CD4-positive, alpha-beta T cell treated with Interleukin-17A for 1 hour (primary cell): ENCODE measurements around the gene NCOR1.
A peak's percentile ranks its signal among the peaks of the same experiment; 100 is the strongest.
"Not testable (repeated sequence)": the region's sequence is repeated elsewhere in the genome, so short reads cannot be mapped to it uniquely, and the experiment has no call there.

ENCODE experiments used
- DNase-seq: peaks from one replicate; pipeline ENCODE4 v3.0.0-alpha.2; 2020

Gene NCOR1

DNA sequence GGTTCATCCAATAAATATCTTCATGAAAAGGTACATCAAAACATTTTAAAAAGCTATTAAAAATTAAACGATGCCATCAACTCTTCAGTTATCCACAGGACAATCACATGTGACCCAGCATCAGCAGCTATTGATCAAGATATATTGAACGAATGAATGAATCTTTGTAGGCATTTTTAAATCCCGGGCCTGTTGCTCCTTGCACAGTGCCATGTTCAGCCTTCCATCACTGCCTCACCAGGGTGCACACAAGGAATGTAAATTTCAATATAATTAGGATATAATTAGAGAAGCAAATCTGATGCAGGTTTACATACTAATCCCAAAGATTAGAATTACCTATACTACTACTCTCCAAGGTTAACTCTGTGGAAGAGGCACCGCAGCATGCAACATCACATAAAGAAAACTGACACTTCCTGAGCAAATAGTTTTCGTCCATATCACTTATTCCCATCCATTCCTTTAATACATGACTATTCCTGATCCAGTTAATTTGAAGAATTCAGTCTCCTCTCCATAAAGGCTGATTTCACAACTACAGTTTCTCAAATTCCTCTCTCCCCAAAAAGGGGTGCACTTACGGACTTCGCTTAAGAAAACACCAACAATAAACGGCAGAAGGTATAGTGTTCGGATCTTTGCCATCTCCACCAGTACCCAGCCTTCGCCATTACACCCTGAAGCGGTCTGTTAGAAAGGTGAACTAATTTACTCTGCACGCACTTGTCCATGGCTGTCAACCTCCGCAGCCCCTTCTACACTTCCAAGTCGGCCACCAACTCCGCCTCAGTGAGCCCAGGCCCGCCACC lies 938 bp downstream of the NCOR1 start:
- no peak for DNase-seq

DNA sequence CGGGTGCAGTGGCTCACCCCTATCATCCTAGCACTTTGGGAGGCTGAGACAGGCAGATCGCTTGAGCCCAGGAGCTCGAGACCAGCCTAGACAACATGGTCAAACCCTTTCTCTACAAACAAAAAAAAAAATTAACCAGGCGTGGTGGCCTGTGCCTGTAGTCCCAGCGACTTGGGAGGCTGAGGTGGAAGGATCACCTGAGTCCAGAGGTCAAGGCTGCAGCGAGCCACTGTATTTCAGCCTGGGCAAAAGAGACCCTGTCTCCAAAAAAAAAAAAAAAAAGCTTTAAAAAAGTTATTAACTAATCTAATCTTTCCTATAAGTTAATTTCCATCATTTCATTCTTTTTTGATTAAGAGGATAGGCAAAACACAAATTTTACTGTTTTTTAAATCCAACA lies 2.5 kb downstream of the NCOR1 start:
- no peak for DNase-seq

DNA sequence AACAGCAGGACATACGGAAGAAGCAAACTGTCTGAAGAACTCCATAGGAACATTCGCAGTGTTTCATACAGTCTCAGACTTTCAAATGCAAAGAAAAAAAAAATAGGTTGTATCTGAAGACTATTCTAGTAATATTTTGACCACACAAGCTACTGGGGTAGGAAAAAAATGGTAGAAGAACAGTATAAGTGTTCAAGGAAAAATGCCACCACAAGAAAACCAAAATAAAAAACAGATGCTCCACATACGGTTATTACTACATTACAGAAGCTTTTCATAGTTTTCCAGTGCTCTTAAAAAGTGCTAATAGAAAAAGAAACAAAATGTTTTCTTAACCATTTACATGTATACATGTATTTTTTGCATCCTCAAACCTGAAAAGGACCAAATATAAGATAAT lies 3.7 kb downstream of the NCOR1 start:
- no peak for DNase-seq

DNA sequence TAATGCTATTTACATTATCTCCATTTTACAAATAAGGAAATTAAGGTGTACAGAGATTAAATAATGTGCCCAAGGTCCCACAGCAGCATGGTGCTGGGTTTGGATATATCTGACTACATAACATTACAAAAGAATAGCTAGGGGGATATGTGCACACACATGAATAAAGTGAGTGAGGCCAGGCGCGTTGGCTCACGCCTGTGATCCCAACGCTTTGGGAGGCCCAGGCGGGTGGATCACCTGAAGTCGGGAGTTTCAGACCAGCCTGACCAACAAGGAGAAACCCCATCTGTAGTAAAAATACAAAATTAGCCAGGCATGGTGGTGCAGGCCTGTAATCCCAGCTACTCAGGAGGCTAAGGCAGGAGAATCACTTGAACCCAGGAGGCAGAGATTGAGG lies 10.6 kb downstream of the NCOR1 start:
- not testable (repeated sequence) for DNase-seq

DNA sequence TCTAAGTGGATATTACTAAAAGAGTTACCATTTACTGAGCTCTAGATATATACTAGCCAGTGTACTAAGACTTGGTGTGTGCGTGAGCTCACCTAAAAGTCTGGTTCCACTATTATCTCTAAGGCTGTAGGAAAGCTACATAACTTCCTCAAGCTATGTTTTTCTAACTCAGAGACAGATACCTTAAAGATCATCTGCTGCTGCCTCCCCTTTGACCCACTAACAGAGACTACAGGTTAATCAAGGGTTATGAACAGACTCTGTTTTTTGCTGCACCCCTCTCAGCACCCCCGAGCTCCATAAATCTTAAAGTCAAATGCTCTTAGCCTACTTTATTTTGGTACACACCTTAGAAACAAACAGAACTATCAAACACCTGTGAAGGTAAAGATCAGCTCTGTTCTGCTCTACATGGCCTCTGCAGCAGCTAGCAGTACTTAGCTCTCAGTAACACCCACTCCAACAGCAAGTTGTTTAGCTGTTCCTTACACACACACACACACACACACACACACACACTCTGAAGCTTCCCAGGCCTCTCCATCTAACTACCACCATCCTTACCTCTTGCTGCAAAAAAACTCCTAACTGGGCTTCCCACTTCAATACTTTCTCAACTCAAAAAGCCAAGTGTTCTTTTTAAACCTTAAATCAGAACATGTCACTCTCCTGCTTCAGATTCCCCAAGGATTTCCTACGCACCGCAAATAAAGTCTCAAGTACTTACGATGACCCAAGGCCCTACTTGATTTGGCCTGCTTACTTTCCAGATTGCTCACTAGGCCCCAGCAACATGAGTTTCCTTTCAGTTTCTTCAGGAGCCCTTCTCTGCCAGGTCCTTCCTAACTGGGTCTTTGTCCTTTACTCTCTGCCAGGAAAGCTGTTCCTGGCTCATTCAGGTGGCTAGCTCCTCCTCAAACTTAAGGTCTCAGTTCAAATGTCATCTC lies 12.5 kb downstream of the NCOR1 start:
- DNase-seq: peak; percentile 11

DNA sequence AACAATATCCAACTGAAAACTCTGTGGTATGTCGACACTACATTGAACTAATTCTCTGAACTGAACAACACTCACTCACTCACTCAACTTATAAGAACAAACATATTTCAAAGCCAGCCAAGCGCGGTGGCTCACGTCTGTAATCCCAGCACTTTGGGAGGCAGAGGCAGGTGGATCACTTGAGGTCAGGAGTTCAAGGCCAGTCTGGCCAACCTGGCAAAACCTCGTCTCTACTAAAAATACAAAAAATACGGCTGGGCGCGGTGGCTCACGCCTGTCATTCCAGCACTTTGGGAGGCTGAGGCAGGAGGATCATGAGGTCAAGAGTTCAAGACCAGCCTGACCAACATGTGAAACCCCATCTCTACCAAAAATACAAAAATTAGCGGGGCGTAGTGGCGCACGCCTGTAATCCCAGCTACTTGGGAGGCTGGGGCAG lies 13.6 kb downstream of the NCOR1 start:
- not testable (repeated sequence) for DNase-seq

DNA sequence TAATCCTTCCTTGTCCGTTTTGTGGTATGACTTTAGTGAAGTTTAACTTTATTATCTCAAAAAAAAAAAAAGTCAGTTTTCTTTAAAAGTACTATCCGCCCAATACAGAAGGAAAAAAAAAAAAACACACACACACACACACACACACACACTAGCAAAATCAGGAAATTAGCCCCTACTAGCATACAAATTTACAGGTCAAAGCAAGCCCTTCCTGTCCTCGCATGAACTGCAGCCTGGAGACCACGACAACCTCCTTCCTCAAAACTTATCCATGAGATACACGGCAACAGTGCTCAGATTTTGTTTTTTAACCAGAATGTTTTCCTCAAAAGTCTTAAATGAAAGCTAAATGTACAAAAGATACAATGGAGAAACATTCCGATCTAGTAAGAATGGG lies 16.2 kb downstream of the NCOR1 start:
- no peak for DNase-seq

DNA sequence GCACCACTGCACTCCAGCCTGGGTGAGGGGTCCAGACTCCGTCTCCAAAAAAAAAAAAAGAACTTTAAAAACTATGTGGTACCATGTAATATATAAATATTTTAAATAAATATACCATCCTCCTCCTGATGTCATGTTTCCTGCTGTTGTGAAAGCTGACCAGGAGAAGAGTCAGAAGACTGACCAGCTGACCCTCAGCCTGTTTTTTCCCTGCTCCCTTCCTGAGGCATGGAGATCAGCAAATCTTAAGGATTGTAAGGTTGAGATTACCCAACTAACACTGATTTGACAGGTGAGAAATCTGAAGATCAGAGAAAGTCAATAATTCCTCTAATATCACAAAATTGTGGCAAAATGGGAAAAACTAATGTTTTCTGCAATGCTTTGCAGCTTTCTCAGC lies 18.1 kb downstream of the NCOR1 start:
- no peak for DNase-seq

DNA sequence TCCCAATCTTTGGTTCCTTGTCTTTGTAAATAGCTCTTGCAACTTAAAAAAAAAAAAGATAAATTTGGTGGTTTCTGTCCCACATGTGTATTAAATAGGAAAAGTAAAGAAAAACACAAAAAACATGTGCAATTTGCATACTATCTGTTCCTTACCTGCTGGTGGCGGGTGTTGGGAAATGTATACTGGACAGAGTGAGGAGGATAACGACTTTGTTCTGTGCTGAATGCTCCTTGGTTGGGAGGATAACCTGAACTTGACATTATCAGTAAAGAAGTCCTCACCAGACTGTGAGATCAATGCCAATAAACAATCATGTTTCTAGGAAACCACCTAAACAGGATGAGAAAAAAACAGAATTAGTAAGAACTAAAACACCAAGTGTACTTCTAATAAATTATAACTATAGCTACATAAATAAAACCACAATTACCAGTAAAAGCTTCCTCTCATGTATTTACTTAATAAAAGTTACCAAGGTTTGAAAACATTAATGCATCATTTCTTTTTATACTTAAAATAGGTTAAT lies 21.0 kb downstream of the NCOR1 start:
- peak; percentile 45 for DNase-seq

DNA sequence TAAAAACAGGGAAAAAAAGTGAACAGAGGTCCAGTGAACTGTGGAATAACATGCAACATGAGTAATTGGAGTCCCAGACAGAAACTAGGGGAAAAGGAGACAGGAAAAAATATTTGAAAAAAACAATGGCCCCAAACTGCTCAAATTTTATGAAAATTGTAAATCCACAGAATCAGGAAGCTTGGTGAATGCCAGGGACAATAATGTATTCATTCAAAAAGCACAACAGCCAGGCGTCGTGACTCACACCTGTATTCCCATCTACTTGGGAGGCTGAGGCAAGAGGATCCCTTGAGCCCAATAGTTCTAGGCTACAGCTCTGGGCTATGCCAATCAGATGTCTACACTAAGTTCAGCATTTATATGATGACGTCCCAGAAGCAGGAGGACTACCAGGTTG lies 23.7 kb downstream of the NCOR1 start:
- no peak for DNase-seq

DNA sequence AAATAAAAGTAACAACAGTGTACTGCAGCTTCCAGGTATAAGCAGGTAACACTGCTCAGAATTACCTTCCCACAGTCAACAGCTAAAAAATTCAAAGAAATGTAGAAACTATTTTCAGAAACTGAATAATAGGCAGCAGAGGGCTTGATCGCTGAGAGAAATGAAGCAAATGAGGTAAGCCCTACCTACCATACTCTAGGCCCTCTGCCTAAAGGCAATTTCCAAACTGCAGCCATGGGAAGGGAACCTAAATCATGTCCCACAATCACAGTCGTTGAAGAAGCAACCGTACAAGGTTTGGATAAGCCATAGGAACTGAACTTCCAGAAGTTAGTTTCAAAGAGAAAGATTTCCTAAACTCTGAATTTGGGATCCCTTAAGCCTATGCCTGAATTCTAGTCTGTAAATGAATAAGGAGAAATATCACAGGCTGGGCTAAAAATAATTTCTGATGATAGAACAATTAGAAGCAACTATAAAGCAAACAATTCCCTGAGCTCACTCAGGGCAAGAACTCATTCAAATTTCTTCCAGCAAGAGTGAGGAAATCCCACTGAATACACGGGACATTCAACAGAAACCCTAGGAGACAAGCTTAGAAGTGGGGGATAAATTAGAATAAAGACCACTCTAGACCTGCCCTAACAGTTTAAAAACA lies 24.5 kb downstream of the NCOR1 start:
- DNase-seq: no peak

DNA sequence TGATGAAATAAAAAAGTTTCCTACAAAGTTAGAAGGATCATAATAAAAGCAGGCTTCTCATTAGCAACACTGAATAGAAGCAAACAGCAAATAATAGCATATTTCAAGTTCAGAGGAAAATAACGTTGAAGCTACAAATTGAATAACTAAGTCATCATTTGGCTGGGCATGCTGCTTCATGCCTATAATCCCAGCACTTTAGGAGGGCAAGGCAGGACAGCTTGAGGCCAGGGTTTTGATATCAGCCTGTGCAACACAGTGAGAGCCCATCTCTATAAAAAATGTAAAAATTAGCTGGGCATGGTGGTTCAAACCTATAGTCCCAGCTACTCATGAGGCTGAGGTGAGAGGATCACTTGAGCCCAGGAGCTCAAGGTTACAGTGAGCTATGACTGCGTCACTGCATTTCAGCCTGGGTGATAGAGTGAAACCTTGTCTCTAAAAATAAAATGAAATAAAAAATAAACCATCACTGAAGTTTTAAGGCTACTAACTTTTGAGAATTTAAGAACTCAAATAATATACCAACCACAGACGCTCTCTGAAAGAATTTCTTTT lies 25.5 kb downstream of the NCOR1 start:
- DNase-seq: no peak

DNA sequence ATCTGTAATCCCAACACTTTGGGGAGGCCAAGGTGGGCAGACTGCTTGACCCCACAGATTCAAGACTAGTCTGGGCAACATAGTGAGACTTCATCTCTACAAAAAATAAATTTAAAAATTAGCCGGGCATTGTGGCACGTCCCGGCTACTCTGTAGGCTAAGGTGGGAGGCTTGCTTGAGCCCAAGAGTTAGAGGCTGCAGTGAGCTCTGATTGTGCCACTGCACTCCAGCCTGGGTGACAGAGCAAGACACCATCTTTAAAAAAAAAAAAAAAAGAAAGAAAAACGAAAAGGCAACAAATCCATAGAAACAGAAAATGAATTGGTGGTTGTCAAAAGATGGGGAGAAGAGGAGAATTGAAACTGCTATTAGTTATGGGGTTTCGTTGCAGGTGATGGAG lies 27.7 kb downstream of the NCOR1 start:
- no peak for DNase-seq

DNA sequence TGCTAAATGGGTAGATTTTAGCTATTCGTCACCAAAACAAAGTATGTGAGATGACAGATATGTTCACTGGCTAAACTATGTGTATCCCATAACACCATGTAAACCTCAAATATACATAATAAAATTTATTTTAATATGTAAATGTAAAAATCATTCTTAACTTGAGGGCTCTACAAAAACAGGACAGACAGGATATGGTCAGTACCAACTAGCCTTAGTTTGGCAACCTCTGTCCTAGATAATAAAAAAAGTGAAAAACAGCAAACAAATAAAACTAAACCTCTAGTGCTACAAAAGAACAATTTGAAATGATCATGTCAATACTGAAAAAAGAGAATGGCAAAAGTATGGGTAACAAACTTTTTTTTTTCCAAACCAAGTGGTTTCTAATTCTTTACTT lies 33.8 kb downstream of the NCOR1 start:
- no peak for DNase-seq

DNA sequence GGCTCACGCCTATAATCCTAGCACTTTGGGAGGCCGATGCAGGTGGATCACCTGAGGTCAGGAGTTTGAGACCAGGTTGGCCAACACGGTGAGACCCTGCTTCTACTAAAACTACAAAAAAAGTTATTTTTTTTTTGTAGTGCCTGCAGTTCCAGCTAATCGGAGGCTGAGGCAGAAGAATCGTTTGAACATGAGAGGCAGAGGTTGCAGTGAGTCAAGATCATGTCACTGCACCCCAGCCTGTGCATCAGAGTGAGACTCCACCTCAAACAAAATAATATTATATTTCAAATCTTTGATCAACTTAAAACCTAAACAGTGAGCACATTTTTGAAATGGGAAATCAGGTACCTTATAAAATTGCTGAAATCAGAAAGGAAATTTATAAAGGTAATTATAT lies 36.5 kb downstream of the NCOR1 start:
- no peak for DNase-seq

DNA sequence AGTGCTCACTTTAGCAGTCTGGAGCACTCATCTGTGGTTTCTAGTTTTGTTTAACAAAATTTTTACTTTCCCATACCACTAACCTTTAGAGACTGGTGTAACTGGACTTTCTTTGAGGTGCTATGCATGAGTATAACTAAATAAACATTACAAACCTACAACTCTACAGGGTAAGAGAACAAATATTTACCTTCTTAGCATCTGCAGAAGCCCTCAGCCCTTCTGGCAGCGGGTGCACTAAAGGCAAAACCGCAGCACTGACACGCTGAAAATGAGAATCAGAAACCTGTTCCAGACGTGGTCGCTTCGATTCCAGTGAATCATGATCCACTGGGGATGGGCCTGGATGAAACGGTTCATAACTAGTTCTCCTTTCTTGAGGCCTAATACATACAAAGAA lies 43.7 kb downstream of the NCOR1 start:
- no peak for DNase-seq

DNA sequence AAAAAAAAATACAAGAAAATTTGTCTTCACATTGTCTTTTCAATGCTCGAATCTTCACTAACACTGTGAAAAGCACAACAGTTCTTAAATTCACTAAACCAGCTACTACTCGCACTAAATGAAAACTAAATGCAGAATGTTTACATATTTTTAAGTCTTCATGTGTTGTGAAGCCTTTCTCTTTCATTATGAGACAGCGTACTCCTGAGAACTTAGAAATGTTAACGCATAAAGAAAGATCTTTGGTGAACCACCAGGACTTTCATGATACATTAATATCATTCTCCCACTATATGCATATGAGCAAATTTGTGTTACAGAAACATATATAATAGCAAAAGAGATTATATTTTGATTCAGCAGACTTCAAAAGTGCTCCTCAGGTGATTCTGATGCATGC lies 48.6 kb downstream of the NCOR1 start:
- not testable (repeated sequence) for DNase-seq

DNA sequence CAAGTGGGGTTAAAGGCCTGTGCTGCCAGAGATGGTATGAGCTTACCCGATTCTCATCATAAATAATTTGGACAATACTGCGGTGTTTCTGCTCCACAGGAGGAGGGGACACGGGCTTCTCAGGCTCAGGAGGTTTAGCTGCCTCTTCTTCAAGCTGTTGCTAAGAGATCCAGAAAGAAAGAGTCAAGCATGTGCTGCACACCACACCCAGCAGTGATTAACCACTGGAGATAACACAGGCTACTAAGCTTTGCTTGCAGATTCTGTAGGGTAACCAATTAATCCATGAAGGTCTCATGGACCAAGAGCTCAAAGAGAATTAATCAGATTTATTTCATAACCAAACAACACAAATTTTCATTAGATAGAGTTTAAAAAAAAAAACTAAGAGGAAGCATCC lies 56.6 kb downstream of the NCOR1 start:
- no peak for DNase-seq

DNA sequence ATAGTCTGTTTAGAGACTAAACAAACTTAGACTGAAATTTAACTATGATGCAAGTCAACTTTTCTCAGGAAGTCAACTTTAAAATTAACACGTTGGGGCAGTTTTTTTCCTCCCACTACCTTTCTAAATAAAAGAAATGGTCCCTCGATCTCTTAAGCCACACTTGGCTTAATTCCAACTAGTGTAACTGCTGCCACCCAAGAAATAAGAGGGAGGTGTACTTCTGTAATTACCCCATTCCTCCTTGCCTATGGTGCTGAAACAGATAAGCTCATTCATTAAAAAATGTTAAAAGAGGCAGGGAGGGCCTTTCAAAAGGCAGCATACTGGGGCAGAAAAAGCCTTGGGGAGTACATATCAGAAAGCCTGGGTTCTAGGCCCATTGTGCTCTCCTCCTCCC lies 59.8 kb downstream of the NCOR1 start:
- DNase-seq: no peak

DNA sequence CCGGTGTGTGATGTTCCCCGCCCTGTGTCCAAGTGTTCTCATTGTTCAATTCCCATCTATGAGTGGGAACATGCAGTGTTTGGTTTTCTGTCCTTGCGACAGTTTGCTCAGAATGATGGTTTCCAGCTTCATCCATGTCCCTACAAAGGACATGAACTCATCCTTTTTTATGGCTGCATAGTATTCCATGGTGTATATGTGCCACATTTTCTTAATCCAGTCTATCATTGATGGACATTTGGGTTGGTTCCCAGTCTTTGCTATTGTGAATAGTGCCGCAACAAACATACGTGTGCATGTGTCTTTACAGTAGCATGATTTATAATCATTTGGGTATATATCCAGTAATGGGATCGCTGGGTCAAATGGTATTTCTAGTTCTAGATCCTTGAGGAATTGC lies 63.0 kb downstream of the NCOR1 start:
- not testable (repeated sequence) for DNase-seq

DNA sequence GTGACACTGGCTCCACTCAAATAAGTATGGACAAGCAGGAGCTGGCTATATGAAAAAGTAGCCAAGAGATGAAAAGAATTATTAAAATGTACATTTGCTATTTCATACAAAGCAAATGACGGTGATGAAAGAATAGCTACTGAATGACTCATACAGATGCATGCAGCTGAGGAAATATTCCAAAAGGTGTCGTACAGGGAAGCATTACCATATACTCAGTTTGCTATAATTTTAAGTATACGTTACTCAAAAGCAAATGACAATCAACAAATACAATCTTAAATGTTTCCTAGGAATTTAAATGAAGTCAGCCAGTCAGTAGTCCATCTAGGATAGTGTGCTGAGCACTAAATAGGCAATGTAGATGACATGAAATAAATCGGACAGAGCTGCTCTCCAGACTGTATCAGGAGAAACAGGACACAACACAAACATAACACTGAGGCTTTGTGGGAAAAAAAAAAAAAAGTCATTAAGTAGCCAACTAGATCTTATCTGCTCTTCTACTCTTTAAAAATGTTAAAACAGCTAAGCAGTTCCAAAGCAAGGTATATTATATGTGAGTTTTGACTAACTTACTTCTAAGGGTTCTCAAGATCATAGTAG lies 65.0 kb downstream of the NCOR1 start:
- DNase-seq: no peak

DNA sequence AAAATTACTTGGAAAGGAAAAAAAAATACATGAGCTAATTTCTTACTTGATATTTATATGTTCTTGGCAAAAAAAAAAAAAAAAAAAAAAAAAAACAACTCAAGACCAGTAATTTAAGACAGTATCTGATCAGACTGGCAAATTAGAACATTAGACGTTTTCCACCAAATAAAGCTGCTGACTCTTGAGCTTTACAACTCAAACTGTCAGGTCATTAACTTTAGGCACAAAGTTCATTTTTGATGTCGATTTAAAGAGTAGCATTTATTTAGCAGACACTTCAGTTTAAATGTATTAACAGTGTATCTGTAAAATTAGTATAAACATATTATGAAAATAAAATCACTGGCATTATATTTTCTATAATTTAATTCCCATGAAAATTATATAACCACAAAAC lies 66.7 kb downstream of the NCOR1 start:
- no peak for DNase-seq
